ENCODE results near the gene TSPAN18. TPM values are rescaled to one million over a fixed set of nuclear protein-coding genes. Genes with fewer than 3 reads are reported as not detected.

The TSPAN18 gene
- total and polyA plus RNA-seq, 2 of the 8 experiments (the other 6 are each of a cell fraction or from before 2014, with no cell fraction given), result 5.2 to 10.2 TPM

DNA sequence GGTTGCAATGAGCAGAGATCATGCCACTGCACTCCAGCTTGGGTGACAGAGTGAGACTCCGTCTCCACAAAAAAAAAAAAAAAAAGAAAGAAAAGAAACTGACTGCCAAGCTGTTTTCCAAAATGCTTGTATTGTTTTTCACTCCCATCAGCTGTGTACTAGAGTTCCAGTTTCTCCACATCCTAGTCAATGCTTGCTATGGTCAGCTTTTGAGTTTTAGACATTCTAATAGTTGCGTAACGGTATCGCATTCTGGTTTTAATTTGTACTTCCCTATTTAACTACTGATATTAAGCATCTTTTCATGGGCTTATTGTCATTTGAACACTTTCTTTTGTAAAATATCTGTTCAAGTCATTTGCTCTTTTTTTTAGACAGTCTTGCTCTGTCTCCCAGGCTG lies 55.7 kb downstream of the TSPAN18 start (continued):
- TF ChIP-seq, protein P1, sequence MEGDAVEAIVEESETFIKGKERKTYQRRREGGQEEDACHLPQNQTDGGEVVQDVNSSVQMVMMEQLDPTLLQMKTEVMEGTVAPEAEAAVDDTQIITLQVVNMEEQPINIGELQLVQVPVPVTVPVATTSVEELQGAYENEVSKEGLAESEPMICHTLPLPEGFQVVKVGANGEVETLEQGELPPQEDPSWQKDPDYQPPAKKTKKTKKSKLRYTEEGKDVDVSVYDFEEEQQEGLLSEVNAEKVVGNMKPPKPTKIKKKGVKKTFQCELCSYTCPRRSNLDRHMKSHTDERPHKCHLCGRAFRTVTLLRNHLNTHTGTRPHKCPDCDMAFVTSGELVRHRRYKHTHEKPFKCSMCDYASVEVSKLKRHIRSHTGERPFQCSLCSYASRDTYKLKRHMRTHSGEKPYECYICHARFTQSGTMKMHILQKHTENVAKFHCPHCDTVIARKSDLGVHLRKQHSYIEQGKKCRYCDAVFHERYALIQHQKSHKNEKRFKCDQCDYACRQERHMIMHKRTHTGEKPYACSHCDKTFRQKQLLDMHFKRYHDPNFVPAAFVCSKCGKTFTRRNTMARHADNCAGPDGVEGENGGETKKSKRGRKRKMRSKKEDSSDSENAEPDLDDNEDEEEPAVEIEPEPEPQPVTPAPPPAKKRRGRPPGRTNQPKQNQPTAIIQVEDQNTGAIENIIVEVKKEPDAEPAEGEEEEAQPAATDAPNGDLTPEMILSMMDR (IDR thresholded peaks at IDR 0.05; ENCODE audit: control extremely low read depth in 1 of 3, insufficient read depth in 1 of 3, low read depth in 1 of 3, low read length in 3 of 3), result no peak
- TF ChIP-seq, protein P2, sequence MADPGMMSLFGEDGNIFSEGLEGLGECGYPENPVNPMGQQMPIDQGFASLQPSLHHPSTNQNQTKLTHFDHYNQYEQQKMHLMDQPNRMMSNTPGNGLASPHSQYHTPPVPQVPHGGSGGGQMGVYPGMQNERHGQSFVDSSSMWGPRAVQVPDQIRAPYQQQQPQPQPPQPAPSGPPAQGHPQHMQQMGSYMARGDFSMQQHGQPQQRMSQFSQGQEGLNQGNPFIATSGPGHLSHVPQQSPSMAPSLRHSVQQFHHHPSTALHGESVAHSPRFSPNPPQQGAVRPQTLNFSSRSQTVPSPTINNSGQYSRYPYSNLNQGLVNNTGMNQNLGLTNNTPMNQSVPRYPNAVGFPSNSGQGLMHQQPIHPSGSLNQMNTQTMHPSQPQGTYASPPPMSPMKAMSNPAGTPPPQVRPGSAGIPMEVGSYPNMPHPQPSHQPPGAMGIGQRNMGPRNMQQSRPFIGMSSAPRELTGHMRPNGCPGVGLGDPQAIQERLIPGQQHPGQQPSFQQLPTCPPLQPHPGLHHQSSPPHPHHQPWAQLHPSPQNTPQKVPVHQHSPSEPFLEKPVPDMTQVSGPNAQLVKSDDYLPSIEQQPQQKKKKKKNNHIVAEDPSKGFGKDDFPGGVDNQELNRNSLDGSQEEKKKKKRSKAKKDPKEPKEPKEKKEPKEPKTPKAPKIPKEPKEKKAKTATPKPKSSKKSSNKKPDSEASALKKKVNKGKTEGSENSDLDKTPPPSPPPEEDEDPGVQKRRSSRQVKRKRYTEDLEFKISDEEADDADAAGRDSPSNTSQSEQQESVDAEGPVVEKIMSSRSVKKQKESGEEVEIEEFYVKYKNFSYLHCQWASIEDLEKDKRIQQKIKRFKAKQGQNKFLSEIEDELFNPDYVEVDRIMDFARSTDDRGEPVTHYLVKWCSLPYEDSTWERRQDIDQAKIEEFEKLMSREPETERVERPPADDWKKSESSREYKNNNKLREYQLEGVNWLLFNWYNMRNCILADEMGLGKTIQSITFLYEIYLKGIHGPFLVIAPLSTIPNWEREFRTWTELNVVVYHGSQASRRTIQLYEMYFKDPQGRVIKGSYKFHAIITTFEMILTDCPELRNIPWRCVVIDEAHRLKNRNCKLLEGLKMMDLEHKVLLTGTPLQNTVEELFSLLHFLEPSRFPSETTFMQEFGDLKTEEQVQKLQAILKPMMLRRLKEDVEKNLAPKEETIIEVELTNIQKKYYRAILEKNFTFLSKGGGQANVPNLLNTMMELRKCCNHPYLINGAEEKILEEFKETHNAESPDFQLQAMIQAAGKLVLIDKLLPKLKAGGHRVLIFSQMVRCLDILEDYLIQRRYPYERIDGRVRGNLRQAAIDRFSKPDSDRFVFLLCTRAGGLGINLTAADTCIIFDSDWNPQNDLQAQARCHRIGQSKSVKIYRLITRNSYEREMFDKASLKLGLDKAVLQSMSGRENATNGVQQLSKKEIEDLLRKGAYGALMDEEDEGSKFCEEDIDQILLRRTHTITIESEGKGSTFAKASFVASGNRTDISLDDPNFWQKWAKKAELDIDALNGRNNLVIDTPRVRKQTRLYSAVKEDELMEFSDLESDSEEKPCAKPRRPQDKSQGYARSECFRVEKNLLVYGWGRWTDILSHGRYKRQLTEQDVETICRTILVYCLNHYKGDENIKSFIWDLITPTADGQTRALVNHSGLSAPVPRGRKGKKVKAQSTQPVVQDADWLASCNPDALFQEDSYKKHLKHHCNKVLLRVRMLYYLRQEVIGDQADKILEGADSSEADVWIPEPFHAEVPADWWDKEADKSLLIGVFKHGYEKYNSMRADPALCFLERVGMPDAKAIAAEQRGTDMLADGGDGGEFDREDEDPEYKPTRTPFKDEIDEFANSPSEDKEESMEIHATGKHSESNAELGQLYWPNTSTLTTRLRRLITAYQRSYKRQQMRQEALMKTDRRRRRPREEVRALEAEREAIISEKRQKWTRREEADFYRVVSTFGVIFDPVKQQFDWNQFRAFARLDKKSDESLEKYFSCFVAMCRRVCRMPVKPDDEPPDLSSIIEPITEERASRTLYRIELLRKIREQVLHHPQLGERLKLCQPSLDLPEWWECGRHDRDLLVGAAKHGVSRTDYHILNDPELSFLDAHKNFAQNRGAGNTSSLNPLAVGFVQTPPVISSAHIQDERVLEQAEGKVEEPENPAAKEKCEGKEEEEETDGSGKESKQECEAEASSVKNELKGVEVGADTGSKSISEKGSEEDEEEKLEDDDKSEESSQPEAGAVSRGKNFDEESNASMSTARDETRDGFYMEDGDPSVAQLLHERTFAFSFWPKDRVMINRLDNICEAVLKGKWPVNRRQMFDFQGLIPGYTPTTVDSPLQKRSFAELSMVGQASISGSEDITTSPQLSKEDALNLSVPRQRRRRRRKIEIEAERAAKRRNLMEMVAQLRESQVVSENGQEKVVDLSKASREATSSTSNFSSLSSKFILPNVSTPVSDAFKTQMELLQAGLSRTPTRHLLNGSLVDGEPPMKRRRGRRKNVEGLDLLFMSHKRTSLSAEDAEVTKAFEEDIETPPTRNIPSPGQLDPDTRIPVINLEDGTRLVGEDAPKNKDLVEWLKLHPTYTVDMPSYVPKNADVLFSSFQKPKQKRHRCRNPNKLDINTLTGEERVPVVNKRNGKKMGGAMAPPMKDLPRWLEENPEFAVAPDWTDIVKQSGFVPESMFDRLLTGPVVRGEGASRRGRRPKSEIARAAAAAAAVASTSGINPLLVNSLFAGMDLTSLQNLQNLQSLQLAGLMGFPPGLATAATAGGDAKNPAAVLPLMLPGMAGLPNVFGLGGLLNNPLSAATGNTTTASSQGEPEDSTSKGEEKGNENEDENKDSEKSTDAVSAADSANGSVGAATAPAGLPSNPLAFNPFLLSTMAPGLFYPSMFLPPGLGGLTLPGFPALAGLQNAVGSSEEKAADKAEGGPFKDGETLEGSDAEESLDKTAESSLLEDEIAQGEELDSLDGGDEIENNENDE (IDR thresholded peaks at IDR 0.05; ENCODE audit: insufficient replicate concordance, low read length), result no peak
- TF ChIP-seq YY1 (IDR thresholded peaks at IDR 0.05; ENCODE audit: low read depth, low read length) (no peak), MAFK (IDR thresholded peaks at IDR 0.05; ENCODE audit: low read depth, low read length) (no peak), NANOG (IDR thresholded peaks at IDR 0.05; ENCODE audit: insufficient read depth, low read depth, low read length, poor library complexity, severe bottlenecking) (no peak), EP300 (IDR thresholded peaks at IDR 0.05; ENCODE audit: borderline replicate concordance in 1 of 2, low read depth in 2 of 2, low read length in 2 of 2) (no peak), ASH2L (IDR thresholded peaks at IDR 0.05; ENCODE audit: low read length) (no peak)
